Mucosa of descending colon (tissue), 3 donors: ENCODE measurements around the gene ZNF182. TPM values are rescaled to one million over a fixed set of nuclear protein-coding genes. Genes with fewer than 3 reads are reported as not detected.
"Not testable (repeated sequence)": the region's sequence is repeated elsewhere in the genome, so short reads cannot be mapped to it uniquely, and the experiment has no call there.

Experiments used
- ATAC-seq: fragments of 200-7000 bp; cut with Tn5 transposase; one replicate; pipeline ENCODE4 v1.9.1; 2020; ENCODE audit warnings: mild to moderate bottlenecking, moderate library complexity
- DNase-seq, 3 donors: peaks; one replicate each; pipeline ENCODE4 v3.0.0-alpha.2; 2020
- H3K36me3 ChIP-seq: fragments of 200-600 bp; one replicate; pipeline ENCODE4 v1.8.0; 2021; ENCODE audit warnings: low read depth, mild to moderate bottlenecking
- H3K4me1 ChIP-seq: fragments of 200-600 bp; one replicate; pipeline ENCODE4 v1.8.0; 2021; ENCODE audit warnings: low read depth, mild to moderate bottlenecking
- H3K4me3 ChIP-seq: fragments of 200-600 bp; one replicate; pipeline ENCODE4 v1.8.0; 2021; ENCODE audit warnings: mild to moderate bottlenecking
- H3K9me3 ChIP-seq: fragments of 200-600 bp; one replicate; pipeline ENCODE4 v1.8.0; 2021; ENCODE audit warnings: mild to moderate bottlenecking
- CTCF ChIP-seq: fragments of 200-600 bp; IDR thresholded peaks from one replicate; pipeline ENCODE4 v1.8.0; 2022; ENCODE audit warnings: antibody characterized with exemption, mild to moderate bottlenecking
- intact Hi-C, 2 donors: fragments of 100-400 bp; cut with DNase I in 1 of 2; cut with micrococcal nuclease in 1 of 2; formaldehyde crosslinking; loops; one replicate each; pipeline versions ENCODE4 v1.11.0 to v1.11.1; 2022; cut with DNase I, micrococcal nuclease
- long read RNA-seq, 2 donors: library from polyadenylated mRNA; unstranded; transcript quantifications; one replicate each; pipeline ENCODE4 v2.0.0, GENCODE V29; 2019 to 2021
- total RNA-seq, 3 donors: library from RNA; stranded (reverse); fragmentation: NEBNext Ultra II Directional in 2 of 3; extraction: Animal tissue kit (Norgen Biotek cat#: 25700) in 2 of 3; gene quantifications; one replicate each; pipeline versions ENCODE4 v1.2.1 to v1.2.4, GENCODE V29; 2021 to 2023
- donor health status: DM: no; HTN: no; CAD: no; lungs with moderate emphysema.
- donor health status: DM: no; HTN: no; CAD: no.
- donor health status: DM: no; HTN: yes; CAD: no.

Gene ZNF182
- 1 to 10 TPM; 3.7 to 5.6 (median 4.7) TPM for total RNA-seq
- long read RNA-seq, donor 1, partial matches to known transcripts: 1 of 2 reads
- long read RNA-seq, donor 1, other reads (novel, unspliced or antisense): 1 of 2 reads
- long read RNA-seq, donor 2: 0 reads

GRCh38 chrX:48003758-48004457 is at the start of gene ZNF182:
TSS of gene ZNF182 (minus strand) at chrX:48003989. CDS start at chrX:48002609, 1,380 bp downstream.
- ATAC-seq: peak; percentile 96
- H3K36me3 ChIP-seq: no peaks in the 10 kb centered on the region
- DNase-seq: peak; percentile 93 to 95 (median 94)
- no peaks in the 10 kb centered on the region for H3K4me1 ChIP-seq
- peak within 1 kb of the TSS; percentile 12 for H3K4me3 ChIP-seq
- no peak for TF ChIP-seq CTCF
- intact Hi-C loops: no loop called here
- no peaks in the 10 kb centered on the region for H3K9me3 ChIP-seq

DNA sequence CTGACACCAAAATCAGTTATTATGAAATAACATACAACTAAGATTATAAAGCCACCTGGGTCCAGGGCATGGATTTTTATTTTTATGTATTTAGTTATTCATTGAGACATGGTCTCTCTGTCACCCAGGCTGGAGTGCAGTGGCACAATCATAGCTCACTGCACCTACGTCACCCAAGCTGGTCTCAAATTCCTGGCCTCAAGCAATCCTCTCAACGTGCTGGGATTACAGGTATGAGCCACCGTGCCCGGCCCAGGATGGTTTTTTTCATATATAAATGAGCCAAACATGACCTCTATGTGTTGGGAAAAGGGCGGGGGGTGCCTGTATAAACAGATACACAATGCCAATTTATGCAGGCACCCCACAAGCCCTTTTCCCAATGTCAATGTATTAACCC is 43.1 kb upstream of the ZNF182 start:
- H3K9me3 ChIP-seq: no peaks in the 10 kb centered on the region
- H3K4me3 ChIP-seq: no peak overlapping the region
- H3K36me3 ChIP-seq: no peaks in the 10 kb centered on the region
- no peak for TF ChIP-seq CTCF
- intact Hi-C loops: no loop called here
- no peak for DNase-seq
- no peaks in the 10 kb centered on the region for H3K4me1 ChIP-seq
- no peak for ATAC-seq

DNA sequence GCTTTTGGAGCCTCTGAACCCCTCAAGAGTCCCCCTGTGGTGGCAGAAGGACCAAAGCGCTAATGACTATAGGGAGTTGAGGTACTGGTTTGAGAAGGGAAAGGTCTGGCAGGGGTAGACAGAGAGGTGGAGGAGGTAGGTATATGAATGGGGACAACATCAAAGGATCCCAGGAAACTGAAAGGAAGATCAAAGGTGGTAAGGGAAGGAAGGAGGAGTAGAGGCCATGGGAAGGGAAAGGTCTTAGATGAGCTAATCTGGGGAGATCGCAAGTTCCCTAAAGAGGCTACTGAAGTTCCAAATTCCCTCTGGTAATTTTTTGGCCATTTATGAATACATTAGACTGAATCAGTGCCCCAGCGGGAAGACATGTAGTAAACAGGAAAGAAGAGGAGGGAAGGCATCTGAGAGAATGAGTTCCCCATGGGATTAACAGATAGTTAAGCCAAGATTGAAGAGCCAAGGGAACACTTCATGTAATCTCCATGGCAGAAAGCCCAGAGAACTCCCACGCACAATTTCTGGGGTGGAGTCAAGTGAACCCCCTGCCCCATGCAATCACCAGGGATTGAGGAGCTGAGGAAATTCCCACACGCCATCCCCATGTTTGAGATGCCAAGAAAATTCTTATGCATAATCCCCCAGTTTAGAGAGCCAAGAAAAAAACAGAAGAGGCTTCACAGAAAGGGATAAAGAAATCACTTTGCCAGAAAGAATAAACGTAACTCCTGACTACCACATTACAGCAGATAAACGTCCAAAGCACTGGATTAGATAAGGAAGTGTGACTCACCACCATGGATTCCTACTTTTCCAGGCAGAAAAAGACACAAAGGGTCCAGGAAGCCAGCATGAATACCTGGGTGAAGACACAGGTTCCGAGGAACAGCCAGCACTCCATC is 41.9 kb upstream of the ZNF182 start:
- Histone ChIP-seq H3K4me1 (no peaks in the 10 kb centered on the region), H3K9me3 (no peaks in the 10 kb centered on the region), H3K4me3 (no peak overlapping the region), H3K36me3 (no peaks in the 10 kb centered on the region)
- ATAC-seq (peak; percentile 15), DNase-seq (no peak)
- intact Hi-C loops: no loop called here
- no peak for TF ChIP-seq CTCF

GRCh38 chrX:48043056-48043455 is 39.3 kb upstream of the ZNF182 start:
- TF ChIP-seq CTCF: no peak
- Histone ChIP-seq H3K9me3 (no peaks in the 10 kb centered on the region), H3K36me3 (no peaks in the 10 kb centered on the region), H3K4me3 (no peak overlapping the region), H3K4me1 (no peaks in the 10 kb centered on the region)
- no peak for ATAC-seq
- no peak for DNase-seq
- intact Hi-C loops: no loop called here

- H3K4me3 ChIP-seq: no peak overlapping the region
- H3K4me1 ChIP-seq: no peaks in the 10 kb centered on the region
- no peak for TF ChIP-seq CTCF
- intact Hi-C loops: no loop called here
- DNase-seq (no peak), ATAC-seq (no peak)
- no peaks in the 10 kb centered on the region for H3K9me3 ChIP-seq
- no peaks in the 10 kb centered on the region for H3K36me3 ChIP-seq
These were observed 32.1 kb upstream of the ZNF182 start for GRCh38 chrX:48035891-48036290.

DNA sequence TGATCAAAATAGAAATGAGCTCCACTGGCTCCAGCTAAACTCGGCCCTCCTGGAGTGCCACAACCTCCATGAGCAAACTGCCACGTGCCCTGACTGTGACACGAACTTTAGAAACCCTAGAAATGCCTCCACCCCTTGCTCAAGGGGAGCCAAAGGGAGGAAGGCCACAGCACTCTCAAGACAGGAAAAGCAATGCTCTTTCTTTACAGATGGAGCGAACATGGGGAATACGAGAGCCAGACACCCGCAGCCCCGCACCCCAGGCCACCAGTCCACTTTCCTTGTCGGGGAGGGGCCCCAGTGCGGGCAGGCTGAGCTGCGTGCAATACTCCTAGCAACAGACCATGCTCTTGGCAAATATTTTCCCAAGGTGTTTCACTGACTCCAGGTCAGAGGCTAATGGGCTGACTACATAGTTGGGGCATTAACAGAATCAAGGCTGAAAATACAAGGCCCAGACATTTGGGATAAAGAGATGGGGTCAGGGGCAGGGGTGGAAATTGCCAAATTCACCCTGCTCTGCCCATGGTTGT is 26.9 kb upstream of the ZNF182 start:
- H3K4me1 ChIP-seq, H3K9me3 ChIP-seq, DNase-seq, H3K36me3 ChIP-seq, H3K4me3 ChIP-seq, intact Hi-C loops: not testable (repeated sequence)
- ATAC-seq: peak; percentile 22
